ENCODE measurements around the gene VTN.

Gene VTN, protein sequence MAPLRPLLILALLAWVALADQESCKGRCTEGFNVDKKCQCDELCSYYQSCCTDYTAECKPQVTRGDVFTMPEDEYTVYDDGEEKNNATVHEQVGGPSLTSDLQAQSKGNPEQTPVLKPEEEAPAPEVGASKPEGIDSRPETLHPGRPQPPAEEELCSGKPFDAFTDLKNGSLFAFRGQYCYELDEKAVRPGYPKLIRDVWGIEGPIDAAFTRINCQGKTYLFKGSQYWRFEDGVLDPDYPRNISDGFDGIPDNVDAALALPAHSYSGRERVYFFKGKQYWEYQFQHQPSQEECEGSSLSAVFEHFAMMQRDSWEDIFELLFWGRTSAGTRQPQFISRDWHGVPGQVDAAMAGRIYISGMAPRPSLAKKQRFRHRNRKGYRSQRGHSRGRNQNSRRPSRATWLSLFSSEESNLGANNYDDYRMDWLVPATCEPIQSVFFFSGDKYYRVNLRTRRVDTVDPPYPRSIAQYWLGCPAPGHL

DNA sequence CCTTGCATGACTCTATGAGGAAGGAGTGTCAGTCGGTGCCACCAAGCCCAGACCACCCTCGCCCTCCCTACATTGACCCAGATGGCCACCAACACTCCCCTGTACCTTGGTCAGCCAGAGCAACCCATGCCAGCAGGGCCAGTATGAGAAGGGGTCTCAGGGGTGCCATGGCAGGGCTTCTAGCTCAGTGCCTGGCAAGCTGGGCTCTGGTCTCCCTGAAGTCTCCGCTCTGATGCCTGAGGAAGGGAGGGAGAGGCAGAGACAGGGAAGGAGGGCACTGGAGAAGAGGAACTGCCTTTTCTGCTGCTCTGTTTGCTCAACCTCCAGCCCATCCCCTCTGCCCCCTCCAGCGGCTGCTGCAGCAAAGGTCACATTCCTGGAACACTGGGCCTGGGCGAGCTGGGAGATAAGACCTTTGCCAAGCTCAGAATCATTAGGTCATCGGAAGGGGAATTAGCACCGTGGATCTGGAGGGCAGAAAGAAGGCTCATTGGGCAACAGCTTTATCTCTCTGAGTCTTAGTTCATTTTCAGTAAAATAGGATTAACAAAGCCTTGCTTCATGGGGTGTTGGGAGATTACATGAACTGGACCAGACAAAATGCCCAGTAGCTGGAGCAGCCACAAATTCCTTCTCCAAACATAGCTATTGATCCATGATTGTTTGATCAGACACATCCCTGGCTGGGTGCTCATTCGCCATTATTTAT is at the start of gene VTN:
Gene VTN (minus strand): TSS at position 273 of the 709 bp plus-strand sequence. CDS start 104 bp downstream, at position 169.
- TF ChIP-seq, protein P1, sequence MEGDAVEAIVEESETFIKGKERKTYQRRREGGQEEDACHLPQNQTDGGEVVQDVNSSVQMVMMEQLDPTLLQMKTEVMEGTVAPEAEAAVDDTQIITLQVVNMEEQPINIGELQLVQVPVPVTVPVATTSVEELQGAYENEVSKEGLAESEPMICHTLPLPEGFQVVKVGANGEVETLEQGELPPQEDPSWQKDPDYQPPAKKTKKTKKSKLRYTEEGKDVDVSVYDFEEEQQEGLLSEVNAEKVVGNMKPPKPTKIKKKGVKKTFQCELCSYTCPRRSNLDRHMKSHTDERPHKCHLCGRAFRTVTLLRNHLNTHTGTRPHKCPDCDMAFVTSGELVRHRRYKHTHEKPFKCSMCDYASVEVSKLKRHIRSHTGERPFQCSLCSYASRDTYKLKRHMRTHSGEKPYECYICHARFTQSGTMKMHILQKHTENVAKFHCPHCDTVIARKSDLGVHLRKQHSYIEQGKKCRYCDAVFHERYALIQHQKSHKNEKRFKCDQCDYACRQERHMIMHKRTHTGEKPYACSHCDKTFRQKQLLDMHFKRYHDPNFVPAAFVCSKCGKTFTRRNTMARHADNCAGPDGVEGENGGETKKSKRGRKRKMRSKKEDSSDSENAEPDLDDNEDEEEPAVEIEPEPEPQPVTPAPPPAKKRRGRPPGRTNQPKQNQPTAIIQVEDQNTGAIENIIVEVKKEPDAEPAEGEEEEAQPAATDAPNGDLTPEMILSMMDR (IDR thresholded peaks at IDR 0.05; ENCODE audit: low read depth, low read length, missing control alignments), result no peak
- H3K4me3 ChIP-seq (ENCODE audit: low read depth, low read length), result peak within 1 kb of the TSS; percentile 54
- DNase-seq (ENCODE audit: low read depth), result no peak

DNA sequence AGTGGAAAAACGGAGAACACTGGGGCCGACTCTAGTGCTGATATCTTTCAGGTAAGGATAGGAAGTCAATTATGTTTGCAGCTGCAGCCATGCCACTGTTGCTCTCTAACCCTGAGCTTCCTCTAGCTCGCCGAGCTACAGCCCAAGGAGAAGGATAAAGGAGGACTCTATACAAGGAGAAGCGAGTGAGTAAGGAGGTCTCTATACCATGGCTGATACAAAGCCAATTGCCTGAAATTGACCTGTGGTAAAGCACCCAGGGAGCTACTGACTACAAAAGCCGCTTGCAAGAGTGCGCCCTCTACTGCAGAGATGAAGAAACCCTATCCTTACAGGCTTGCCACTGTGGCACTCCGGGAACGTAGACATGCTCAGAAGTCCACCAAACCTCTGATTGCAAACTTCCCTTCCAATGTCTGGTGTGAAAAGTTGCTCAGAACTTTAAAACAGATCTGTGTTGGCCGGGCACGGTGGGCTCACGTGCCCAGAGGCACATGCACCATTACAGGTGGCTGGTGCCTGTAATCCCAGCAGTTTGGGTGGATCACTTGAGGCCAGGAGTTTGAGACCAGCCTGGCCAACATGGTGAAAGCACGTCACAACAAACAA is 46.7 kb upstream of the VTN start:
- TF ChIP-seq, protein P1 (IDR thresholded peaks at IDR 0.05; ENCODE audit: low read depth, low read length, missing control alignments), result peak; percentile 91
- H3K4me3 ChIP-seq (ENCODE audit: low read depth, low read length), result no peak overlapping the region
- peak; percentile 35 for DNase-seq (ENCODE audit: low read depth)

- no peak overlapping the region for H3K4me3 ChIP-seq (ENCODE audit: low read depth, low read length)
- TF ChIP-seq, protein P1 (IDR thresholded peaks at IDR 0.05; ENCODE audit: low read depth, low read length, missing control alignments), result no peak
- no peak for DNase-seq (ENCODE audit: low read depth)
Observed at GRCh38 chr17:28415886-28416285, 45.8 kb upstream of the VTN start.

DNA sequence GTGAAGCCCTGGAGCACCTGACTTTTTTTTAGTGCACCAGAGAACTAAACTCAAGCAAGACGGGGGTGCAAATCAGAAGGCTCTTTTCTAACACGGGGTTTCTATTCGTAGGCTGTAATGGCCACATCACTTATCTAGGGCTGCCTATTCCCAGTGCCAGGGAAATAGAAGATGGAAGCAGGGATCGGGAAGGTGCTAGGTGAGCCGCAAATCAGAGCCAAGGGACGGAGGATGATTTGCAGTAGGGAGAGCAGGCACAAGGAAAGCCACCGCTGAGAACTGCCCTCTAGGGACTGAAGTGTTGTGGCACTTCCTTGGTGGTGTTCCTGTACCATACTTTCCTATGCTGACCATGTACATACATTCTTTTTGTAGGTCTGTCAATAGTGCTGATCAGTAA is 43.7 kb upstream of the VTN start:
- no peak for DNase-seq (ENCODE audit: low read depth)
- TF ChIP-seq, protein P1 (IDR thresholded peaks at IDR 0.05; ENCODE audit: low read depth, low read length, missing control alignments), result no peak
- no peak overlapping the region for H3K4me3 ChIP-seq (ENCODE audit: low read depth, low read length)

GRCh38 chr17:28412099-28412498 is 42.0 kb upstream of the VTN start:
- DNase-seq (ENCODE audit: low read depth), result no peak
- TF ChIP-seq, protein P1 (IDR thresholded peaks at IDR 0.05; ENCODE audit: low read depth, low read length, missing control alignments), result no peak
- no peak overlapping the region for H3K4me3 ChIP-seq (ENCODE audit: low read depth, low read length)

GRCh38 chr17:28407974-28408306 is 37.8 kb upstream of the VTN start:
- H3K4me3 ChIP-seq (ENCODE audit: low read depth, low read length), result no peak overlapping the region
- no peak for DNase-seq (ENCODE audit: low read depth)
- TF ChIP-seq, protein P1 (IDR thresholded peaks at IDR 0.05; ENCODE audit: low read depth, low read length, missing control alignments), result no peak
